ENCODE measurements around the gene MPND. TPM values are rescaled to one million over a fixed set of nuclear protein-coding genes. Genes with fewer than 3 reads are reported as not detected.

Gene MPND
- total RNA-seq, 2 donors from 2014 or later = 51.5 to 55.9 TPM

DNA sequence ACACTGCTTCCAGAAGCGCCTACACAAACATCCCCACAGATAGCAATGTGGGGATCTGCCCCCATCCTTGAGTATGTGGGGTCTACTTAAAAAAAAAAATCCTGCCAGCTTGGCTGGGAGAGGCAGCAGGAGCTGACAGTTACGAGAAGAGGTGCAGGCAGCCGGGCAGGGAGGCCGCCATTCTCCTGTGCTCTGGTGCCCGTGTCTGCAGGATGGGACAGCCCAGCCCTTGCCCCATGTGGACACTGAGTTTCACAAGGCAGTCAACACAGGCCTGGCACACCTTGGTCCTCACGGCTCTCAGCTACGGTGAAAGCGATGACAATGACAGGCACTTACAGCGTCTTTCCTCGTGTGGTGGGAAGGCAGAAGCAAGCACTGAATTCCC lies 24.0 kb downstream of the MPND start:
- no peaks in the 10 kb centered on the region for H3K4me1 ChIP-seq (ENCODE audit: control insufficient read depth, insufficient read depth, low read length)
- no peak overlapping the region for H3K9ac ChIP-seq (ENCODE audit: extremely low read depth, low read length, poor library complexity, severe bottlenecking)
- H3K9me3 ChIP-seq (ENCODE audit: control insufficient read depth, low read length) = no peaks in the 10 kb centered on the region
- Mint-ChIP-seq H3K4me1 (peaks cover 11% of the 10 kb centered on the region), H3K9me3 (no peaks in the 10 kb centered on the region), H3K27ac (no peak overlapping the region), H3K36me3 (ENCODE audit: low read depth) (peaks cover 12% of the 10 kb centered on the region), H3K27me3 (ENCODE audit: insufficient read depth) (no peaks in the 10 kb centered on the region), H3K4me3 (no peak overlapping the region)
- H3K36me3 ChIP-seq (ENCODE audit: control insufficient read depth, insufficient read depth, low read length) = peaks cover 17% of the 10 kb centered on the region
- DNase-seq = no peak
- TF ChIP-seq CTCF (conservative IDR thresholded peaks at IDR 0.05) = no peak
- no peaks in the 10 kb centered on the region for H3K27me3 ChIP-seq (ENCODE audit: control insufficient read depth, insufficient read depth, low read length, poor library complexity, severe bottlenecking)
- H3K4me3 ChIP-seq (ENCODE audit: low read length) = no peak overlapping the region
- no peak overlapping the region for H3K27ac ChIP-seq (ENCODE audit: low read depth, low read length)
- WGBS, 2 experiments (ENCODE audit: insufficient coverage in 1 of 2, insufficient read length in 1 of 2) = 93 to 95% methylated on average over 10 of the region's 10 CpGs

GRCh38 chr19:4367781-4368127 lies 24.4 kb downstream of the MPND start:
- WGBS, 2 experiments (ENCODE audit: insufficient coverage in 1 of 2, insufficient read length in 1 of 2) = 94 to 100% methylated on average over 9 to 13 of the region's 13 CpGs
- TF ChIP-seq CTCF (conservative IDR thresholded peaks at IDR 0.05) = no peak
- H3K4me1 Mint-ChIP-seq = peaks cover 11% of the 10 kb centered on the region
- H3K36me3 Mint-ChIP-seq (ENCODE audit: low read depth) = peaks cover 12% of the 10 kb centered on the region
- Histone ChIP-seq H3K27me3 (ENCODE audit: control insufficient read depth, insufficient read depth, low read length, poor library complexity, severe bottlenecking) (no peaks in the 10 kb centered on the region), H3K4me1 (ENCODE audit: control insufficient read depth, insufficient read depth, low read length) (no peaks in the 10 kb centered on the region), H3K9ac (ENCODE audit: extremely low read depth, low read length, poor library complexity, severe bottlenecking) (no peak overlapping the region), H3K9me3 (ENCODE audit: control insufficient read depth, low read length) (no peaks in the 10 kb centered on the region), H3K4me3 (ENCODE audit: low read length) (no peak overlapping the region), H3K27ac (ENCODE audit: low read depth, low read length) (no peak overlapping the region), H3K36me3 (ENCODE audit: control insufficient read depth, insufficient read depth, low read length) (peaks cover 17% of the 10 kb centered on the region)
- no peaks in the 10 kb centered on the region for H3K9me3 Mint-ChIP-seq
- peak overlapping the region; percentile 65 for H3K27ac Mint-ChIP-seq
- DNase-seq = no peak
- H3K4me3 Mint-ChIP-seq = no peak overlapping the region
- H3K27me3 Mint-ChIP-seq (ENCODE audit: insufficient read depth) = no peaks in the 10 kb centered on the region

GRCh38 chr19:4368128-4368820 lies 24.9 kb downstream of the MPND start:
- Histone ChIP-seq H3K9me3 (ENCODE audit: control insufficient read depth, low read length) (no peaks in the 10 kb centered on the region), H3K27ac (ENCODE audit: low read depth, low read length) (no peak overlapping the region), H3K9ac (ENCODE audit: extremely low read depth, low read length, poor library complexity, severe bottlenecking) (no peak overlapping the region), H3K36me3 (ENCODE audit: control insufficient read depth, insufficient read depth, low read length) (peaks cover 17% of the 10 kb centered on the region), H3K4me3 (ENCODE audit: low read length) (no peak overlapping the region), H3K4me1 (ENCODE audit: control insufficient read depth, insufficient read depth, low read length) (no peaks in the 10 kb centered on the region), H3K27me3 (ENCODE audit: control insufficient read depth, insufficient read depth, low read length, poor library complexity, severe bottlenecking) (no peaks in the 10 kb centered on the region)
- Mint-ChIP-seq H3K36me3 (ENCODE audit: low read depth) (peaks cover 12% of the 10 kb centered on the region), H3K9me3 (no peaks in the 10 kb centered on the region), H3K4me3 (peak overlapping the region; percentile 10), H3K27me3 (ENCODE audit: insufficient read depth) (no peaks in the 10 kb centered on the region), H3K4me1 (peaks cover 11% of the 10 kb centered on the region), H3K27ac (peak overlapping the region; percentile 88)
- WGBS, 2 experiments (ENCODE audit: insufficient coverage in 1 of 2, insufficient read length in 1 of 2) = 91 to 93% methylated on average over 11 to 19 of the region's 19 CpGs
- no peak for TF ChIP-seq CTCF (conservative IDR thresholded peaks at IDR 0.05)
- DNase-seq = peak; percentile 54
